Duodenal mucosa (tissue), 2 donors: ENCODE results near the gene OAS1.
"Not testable (repeated sequence)": the region's sequence is repeated elsewhere in the genome, so short reads cannot be mapped to it uniquely, and the experiment has no call there.

Experiments
- H3K27ac ChIP-seq: one replicate; pipeline ENCODE4 v1.7.0; 2013; ENCODE audit warnings: low read depth, low read length
- H3K27me3 ChIP-seq, 2 donors: one replicate each; pipeline ENCODE4 v1.7.0; 2013; ENCODE audit warnings: low read length in 2 of 2, control low read depth in 1 of 2; ENCODE audit not compliant: insufficient read depth in 2 of 2, control insufficient read depth in 1 of 2
- H3K36me3 ChIP-seq, 2 donors: one replicate each; pipeline ENCODE4 v1.7.0; 2013; ENCODE audit warnings: low read length in 2 of 2, control low read depth in 1 of 2; ENCODE audit not compliant: insufficient read depth in 2 of 2, control insufficient read depth in 1 of 2
- H3K4me1 ChIP-seq, 2 donors: one replicate each; pipeline ENCODE4 v1.7.0; 2013; ENCODE audit warnings: low read length in 2 of 2, control low read depth in 1 of 2; ENCODE audit not compliant: insufficient read depth in 2 of 2, control insufficient read depth in 1 of 2
- H3K4me3 ChIP-seq, 2 donors: one replicate each; pipeline ENCODE4 v1.7.0; 2013; ENCODE audit warnings: low read length in 2 of 2, low read depth in 1 of 2
- H3K9ac ChIP-seq, 2 donors: one replicate each; pipeline ENCODE4 v1.7.0; 2013; ENCODE audit warnings: low read length in 2 of 2, low read depth in 1 of 2
- H3K9me3 ChIP-seq, 2 donors: one replicate each; pipeline ENCODE4 v1.7.0; 2013; ENCODE audit warnings: low read length in 2 of 2, control low read depth in 1 of 2; ENCODE audit not compliant: control insufficient read depth in 1 of 2

Gene OAS1

GRCh38 chr12:112913888-112914287 is 7.1 kb downstream of the OAS1 start:
- Histone ChIP-seq H3K9me3 (peaks cover 0 to 12% of the 10 kb centered on the region in 2 donors), H3K36me3 (peaks cover 27 to 44% of the 10 kb centered on the region in 2 donors), H3K4me1 (peaks cover 19 to 28% of the 10 kb centered on the region in 2 donors)
- not testable (repeated sequence) for H3K27me3 ChIP-seq, H3K4me3 ChIP-seq, H3K27ac ChIP-seq, H3K9ac ChIP-seq

- H3K4me3 ChIP-seq, result no peak overlapping the region
These were observed 9.5 kb downstream of the OAS1 start for GRCh38 chr12:112916270-112916669.

DNA sequence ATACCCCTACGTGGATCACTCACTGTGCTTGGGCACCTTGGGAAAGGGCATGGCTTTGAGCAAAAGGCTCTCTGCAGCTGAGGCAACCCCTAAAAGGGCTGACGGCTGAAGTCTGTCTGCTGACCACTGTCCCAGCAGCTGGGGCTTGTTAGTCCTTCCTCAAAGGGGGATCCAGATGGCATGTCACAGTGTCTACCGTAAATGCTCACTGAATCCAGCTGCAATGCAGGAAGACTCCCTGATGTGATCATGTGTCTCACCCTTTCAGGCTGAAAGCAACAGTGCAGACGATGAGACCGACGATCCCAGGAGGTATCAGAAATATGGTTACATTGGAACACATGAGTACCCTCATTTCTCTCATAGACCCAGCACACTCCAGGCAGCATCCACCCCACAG is 12.4 kb downstream of the OAS1 start:
- H3K4me3 ChIP-seq, result no peak overlapping the region
- no peaks in the 10 kb centered on the region for H3K27me3 ChIP-seq
- peaks cover 17 to 42% of the 10 kb centered on the region in 2 donors for H3K36me3 ChIP-seq
- H3K9ac ChIP-seq, result no peak overlapping the region
- H3K9me3 ChIP-seq, result no peaks in the 10 kb centered on the region
- no peak overlapping the region for H3K27ac ChIP-seq
- H3K4me1 ChIP-seq, result peaks cover 16 to 29% of the 10 kb centered on the region in 2 donors

More at GRCh38 chr12:112916270-112916669, 9.5 kb downstream of the OAS1 start:
- no peaks in the 10 kb centered on the region for H3K27me3 ChIP-seq
- peaks cover 16 to 25% of the 10 kb centered on the region in 2 donors for H3K4me1 ChIP-seq
- no peak overlapping the region for H3K9ac ChIP-seq
- no peak overlapping the region for H3K27ac ChIP-seq
- H3K9me3 ChIP-seq, result peaks cover 0 to 12% of the 10 kb centered on the region in 2 donors
- peaks cover 27 to 51% of the 10 kb centered on the region in 2 donors for H3K36me3 ChIP-seq

GRCh38 chr12:112924986-112925385 is 18.2 kb downstream of the OAS1 start:
- H3K9me3 ChIP-seq, result no peaks in the 10 kb centered on the region
- H3K27ac ChIP-seq, result peak overlapping the region; percentile 3
- peak overlapping the region; percentile 17 to 40 for H3K4me3 ChIP-seq
- H3K36me3 ChIP-seq, result peaks cover 0 to 7% of the 10 kb centered on the region in 2 donors
- peaks cover 16 to 18% of the 10 kb centered on the region in 2 donors for H3K4me1 ChIP-seq
- H3K27me3 ChIP-seq, result no peaks in the 10 kb centered on the region
- no peak overlapping the region for H3K9ac ChIP-seq

- H3K9ac ChIP-seq, H3K27me3 ChIP-seq, H3K9me3 ChIP-seq, H3K4me3 ChIP-seq, H3K27ac ChIP-seq, H3K36me3 ChIP-seq: not testable (repeated sequence)
- peaks cover 16 to 18% of the 10 kb centered on the region in 2 donors for H3K4me1 ChIP-seq
These were observed 19.8 kb downstream of the OAS1 start for GRCh38 chr12:112926416-112927033.

GRCh38 chr12:112927475-112927874 is 20.7 kb downstream of the OAS1 start:
- H3K36me3 ChIP-seq, result no peaks in the 10 kb centered on the region
- no peak overlapping the region for H3K4me3 ChIP-seq
- no peaks in the 10 kb centered on the region for H3K9me3 ChIP-seq
- peaks cover 16 to 19% of the 10 kb centered on the region in 2 donors for H3K4me1 ChIP-seq
- no peaks in the 10 kb centered on the region for H3K27me3 ChIP-seq
- H3K27ac ChIP-seq, result no peak overlapping the region
- H3K9ac ChIP-seq, result no peak overlapping the region

DNA sequence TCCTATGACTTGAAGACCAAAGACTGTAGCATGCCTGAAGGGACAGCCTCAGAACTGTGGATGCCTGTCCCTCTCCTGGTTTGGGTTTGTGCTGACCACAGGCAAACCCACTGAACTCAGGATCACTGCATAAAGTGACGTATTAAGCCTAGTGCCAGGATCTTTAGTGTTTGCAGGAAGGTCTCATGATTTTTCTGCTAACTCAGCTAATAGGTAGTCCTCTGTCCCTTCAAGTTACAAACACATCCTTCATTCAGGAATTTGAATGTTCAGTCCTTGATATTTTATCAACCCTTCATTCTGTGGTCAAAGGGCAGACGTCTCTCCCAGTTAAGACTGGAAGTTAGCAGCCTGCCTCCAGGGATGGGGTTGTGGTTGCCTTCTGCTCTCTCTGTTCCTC is 21.2 kb downstream of the OAS1 start:
- Histone ChIP-seq H3K9me3 (no peaks in the 10 kb centered on the region), H3K4me1 (peaks cover 16 to 23% of the 10 kb centered on the region in 2 donors), H3K27ac (no peak overlapping the region), H3K9ac (no peak overlapping the region), H3K36me3 (no peaks in the 10 kb centered on the region), H3K27me3 (no peaks in the 10 kb centered on the region), H3K4me3 (no peak overlapping the region)

- peaks cover 16 to 21% of the 10 kb centered on the region in 2 donors for H3K4me1 ChIP-seq
- H3K4me3 ChIP-seq, result no peak overlapping the region
- no peak overlapping the region for H3K27ac ChIP-seq
- no peaks in the 10 kb centered on the region for H3K36me3 ChIP-seq
- H3K9me3 ChIP-seq, result no peaks in the 10 kb centered on the region
- H3K9ac ChIP-seq, result no peak overlapping the region
- no peaks in the 10 kb centered on the region for H3K27me3 ChIP-seq
These were observed 22.2 kb downstream of the OAS1 start for GRCh38 chr12:112928978-112929377.

DNA sequence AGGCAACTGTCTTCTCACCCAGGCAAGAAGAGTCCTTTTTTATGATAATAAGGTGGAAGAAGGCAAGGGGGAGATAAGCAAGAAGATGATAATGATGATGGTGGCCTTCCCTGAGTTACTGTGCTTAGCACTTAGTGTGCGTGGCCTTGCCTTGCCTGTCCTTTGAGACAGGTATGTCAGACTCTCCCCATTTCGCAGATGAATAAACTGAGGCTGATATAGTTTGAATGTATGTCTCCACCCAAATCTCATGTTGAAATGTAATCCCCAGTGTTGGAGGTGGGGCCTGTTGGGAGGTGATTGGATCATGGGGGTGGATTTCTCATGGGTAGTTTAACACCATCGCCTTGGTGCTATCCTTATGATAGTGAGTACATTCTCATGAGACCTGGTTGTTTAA is 23.0 kb downstream of the OAS1 start:
- Histone ChIP-seq H3K27me3 (no peaks in the 10 kb centered on the region), H3K4me1 (peaks cover 12 to 15% of the 10 kb centered on the region in 2 donors), H3K9me3 (no peaks in the 10 kb centered on the region), H3K4me3 (no peak overlapping the region), H3K27ac (no peak overlapping the region), H3K9ac (no peak overlapping the region), H3K36me3 (no peaks in the 10 kb centered on the region)

DNA sequence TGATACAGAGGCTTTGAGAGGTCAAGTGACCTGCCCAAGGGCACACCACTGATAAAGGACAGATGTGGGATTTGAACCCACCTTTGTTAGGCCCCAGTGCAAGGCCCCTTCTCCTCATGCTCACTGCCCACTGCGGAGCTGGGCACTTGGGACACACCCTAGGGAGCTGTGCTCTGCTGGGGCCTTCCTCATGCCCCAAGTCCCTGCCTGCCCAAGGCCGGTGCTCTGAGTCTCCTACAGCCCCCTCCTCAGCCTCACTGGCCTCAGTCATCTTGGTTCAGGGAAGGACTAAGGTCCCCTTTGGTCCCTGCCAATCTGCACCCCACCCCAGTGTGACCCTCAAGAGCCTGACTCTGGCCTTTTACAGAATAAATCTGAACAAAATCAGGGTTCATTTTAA is 23.6 kb downstream of the OAS1 start:
- Histone ChIP-seq H3K36me3 (no peaks in the 10 kb centered on the region), H3K9me3 (no peaks in the 10 kb centered on the region), H3K9ac (no peak overlapping the region), H3K4me3 (no peak overlapping the region), H3K4me1 (peaks cover 8 to 10% of the 10 kb centered on the region in 2 donors), H3K27me3 (no peaks in the 10 kb centered on the region), H3K27ac (no peak overlapping the region)
